Upper lobe of left lung (tissue), 6 donors: ENCODE data around the gene PNLIPRP2. TPM values are rescaled to one million over a fixed set of nuclear protein-coding genes. Genes with fewer than 3 reads are reported as not detected.

Source experiments
- ATAC-seq, 2 donors: fragments of 200-7000 bp; cut with Tn5 transposase; one replicate each; pipeline ENCODE4 v1.9.1; 2022; ENCODE audit warnings: mild to moderate bottlenecking in 2 of 2, moderate library complexity in 2 of 2; ENCODE audit not compliant: low FRiP score in 2 of 2
- DNase-seq, 2 donors: peaks; one replicate each; pipeline ENCODE4 v3.0.0-alpha.2; 2019 to 2020
- H3K27ac ChIP-seq, 4 donors: fragments of 200-600 bp; sonication (generic); one replicate each; pipeline ENCODE4 v1.5.1; 2016 to 2019
- H3K27me3 ChIP-seq, 4 donors: fragments of 200-600 bp; sonication (generic); one replicate each; pipeline ENCODE4 v1.5.1; 2017 to 2019
- H3K36me3 ChIP-seq, 4 donors: fragments of 200-600 bp; sonication (generic); one replicate each; pipeline ENCODE4 v1.5.1; 2016 to 2019
- H3K4me1 ChIP-seq, 4 donors: fragments of 200-600 bp; sonication (generic); one replicate each; pipeline ENCODE4 v1.5.1; 2018 to 2019
- H3K4me3 ChIP-seq, 4 donors: fragments of 200-600 bp; sonication (generic); one replicate each; pipeline ENCODE4 v1.5.1; 2017 to 2019; ENCODE audit warnings: mild to moderate bottlenecking in 2 of 4, moderate library complexity in 1 of 4
- H3K9me3 ChIP-seq, 4 donors: fragments of 200-600 bp; sonication (generic); one replicate each; pipeline ENCODE4 v1.5.1; 2018 to 2019
- EP300 ChIP-seq, 4 donors: sonication (generic); formaldehyde crosslinking; IDR thresholded peaks; one replicate each; pipeline ENCODE4 v1.5.1; 2017; ENCODE audit warnings: antibody characterized with exemption in 4 of 4, control low read depth in 2 of 4
- POLR2A ChIP-seq, 4 donors: fragments of 450-650 bp; IDR thresholded peaks; one replicate each; pipeline ENCODE4 v1.5.1; 2016 to 2017; ENCODE audit warnings: antibody characterized with exemption in 4 of 4, mild to moderate bottlenecking in 2 of 4
- POLR2AphosphoS5 ChIP-seq, 2 donors: sonication (generic); formaldehyde crosslinking; IDR thresholded peaks; one replicate each; pipeline ENCODE4 v1.5.1; 2017; ENCODE audit warnings: antibody characterized with exemption in 2 of 2
- WGBS, 2 donors: methylation state at CpG; one replicate each; pipeline ENCODE4 v1.1.5; 2017 to 2018; 5-methylcytosine and 5-hydroxymethylcytosine counted together
- total RNA-seq, 6 donors: library from RNA; depleted of rRNA in 4 of 6; stranded (reverse); fragments of >200 nt in 4 of 6; gene quantifications; one replicate each; pipeline versions ENCODE4 v1.1.0 to v1.2.1, GENCODE V29; 2016 to 2021
- TF ChIP-seq, protein P1 (sequence below), 6 experiments: fragments of 450-650 bp in 4 of 6; fragments of 200-600 bp in 2 of 6; sonication (generic) in 2 of 6; IDR thresholded peaks; one replicate each; pipeline ENCODE4 v1.5.1; 2016 to 2019; ENCODE audit warnings: antibody characterized with exemption in 6 of 6
- donor health status: DM: no; HTN: no; CAD: no; lungs with moderate emphysema.
- donor health status: DM: no; HTN: yes; CAD: no; lungs with severe emphysema.

The PNLIPRP2 gene
- total RNA-seq, 6 donors from 2014 or later: 0.49 to 0.88 TPM; not detected in 4

GRCh38 chr10:116664631-116665030 lies 43.9 kb downstream of the PNLIPRP2 start:
- 60 to 95% methylated on average over 1 to 5 of the region's 5 CpGs for WGBS, 2 donors
- no peaks in the 10 kb centered on the region for H3K36me3 ChIP-seq
- H3K27me3 ChIP-seq: peaks cover 0 to under 1% (median 0%) of the 10 kb centered on the region in 4 donors
- DNase-seq (no peak), ATAC-seq (no peak)
- no peak overlapping the region for H3K27ac ChIP-seq
- no peaks in the 10 kb centered on the region for H3K9me3 ChIP-seq
- TF ChIP-seq, protein P1, sequence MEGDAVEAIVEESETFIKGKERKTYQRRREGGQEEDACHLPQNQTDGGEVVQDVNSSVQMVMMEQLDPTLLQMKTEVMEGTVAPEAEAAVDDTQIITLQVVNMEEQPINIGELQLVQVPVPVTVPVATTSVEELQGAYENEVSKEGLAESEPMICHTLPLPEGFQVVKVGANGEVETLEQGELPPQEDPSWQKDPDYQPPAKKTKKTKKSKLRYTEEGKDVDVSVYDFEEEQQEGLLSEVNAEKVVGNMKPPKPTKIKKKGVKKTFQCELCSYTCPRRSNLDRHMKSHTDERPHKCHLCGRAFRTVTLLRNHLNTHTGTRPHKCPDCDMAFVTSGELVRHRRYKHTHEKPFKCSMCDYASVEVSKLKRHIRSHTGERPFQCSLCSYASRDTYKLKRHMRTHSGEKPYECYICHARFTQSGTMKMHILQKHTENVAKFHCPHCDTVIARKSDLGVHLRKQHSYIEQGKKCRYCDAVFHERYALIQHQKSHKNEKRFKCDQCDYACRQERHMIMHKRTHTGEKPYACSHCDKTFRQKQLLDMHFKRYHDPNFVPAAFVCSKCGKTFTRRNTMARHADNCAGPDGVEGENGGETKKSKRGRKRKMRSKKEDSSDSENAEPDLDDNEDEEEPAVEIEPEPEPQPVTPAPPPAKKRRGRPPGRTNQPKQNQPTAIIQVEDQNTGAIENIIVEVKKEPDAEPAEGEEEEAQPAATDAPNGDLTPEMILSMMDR (IDR thresholded peaks at IDR 0.05): no peak
- TF ChIP-seq EP300 (IDR thresholded peaks at IDR 0.05) (no peak), POLR2AphosphoS5 (IDR thresholded peaks at IDR 0.05) (no peak), POLR2A (IDR thresholded peaks at IDR 0.05) (no peak)
- H3K4me3 ChIP-seq: no peak overlapping the region
- H3K4me1 ChIP-seq: peaks cover 0 to under 1% (median 0%) of the 10 kb centered on the region in 4 donors

DNA sequence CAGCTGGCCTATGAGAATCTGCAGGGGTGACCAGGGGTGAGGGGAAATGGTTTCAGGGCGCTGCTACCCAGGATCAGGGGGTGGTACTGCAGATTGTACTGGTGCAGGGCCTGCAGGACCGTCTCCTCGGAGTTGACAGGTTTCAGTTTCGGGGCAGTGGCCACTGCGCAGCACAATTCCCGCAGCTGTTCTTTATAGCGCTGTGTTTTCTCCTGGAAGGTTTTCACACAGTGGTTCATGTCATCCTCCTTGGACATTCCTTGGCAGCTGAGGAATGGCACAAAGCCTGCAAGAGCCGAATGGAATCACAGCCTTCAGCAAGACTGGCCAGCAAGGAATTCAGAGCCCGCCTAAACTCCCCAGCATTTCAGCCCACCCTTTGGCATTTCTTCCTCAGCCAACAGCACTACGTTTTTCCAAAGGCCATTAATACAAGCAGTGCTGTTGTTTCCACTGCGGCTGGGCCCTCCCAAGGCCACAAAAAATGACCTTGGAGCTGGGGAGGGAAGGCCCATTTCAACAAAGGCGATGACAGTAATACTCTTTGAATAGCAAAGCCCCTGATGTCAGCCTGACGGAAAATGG lies 44.9 kb downstream of the PNLIPRP2 start:
- no peak for DNase-seq
- H3K4me1 ChIP-seq: peaks cover 0 to 9% (median 2%) of the 10 kb centered on the region in 4 donors
- no peak for TF ChIP-seq POLR2AphosphoS5 (IDR thresholded peaks at IDR 0.05)
- no peaks in the 10 kb centered on the region for H3K9me3 ChIP-seq
- 68 to 73% methylated on average over 13 of the region's 13 CpGs for WGBS, 2 donors
- no peaks in the 10 kb centered on the region for H3K36me3 ChIP-seq
- peak; percentile 16 to 73 for ATAC-seq
- peaks cover 0 to 7% (median 2%) of the 10 kb centered on the region in 4 donors for H3K27me3 ChIP-seq
- H3K4me3 ChIP-seq: peak overlapping the region in 1 of 4 donors; percentile 20
- H3K27ac ChIP-seq: no peak overlapping the region

- H3K9me3 ChIP-seq: no peaks in the 10 kb centered on the region
- no peak for DNase-seq
- no peak for TF ChIP-seq POLR2AphosphoS5 (IDR thresholded peaks at IDR 0.05)
- no peak for TF ChIP-seq EP300 (IDR thresholded peaks at IDR 0.05)
- 83% methylated on average over 3 of the region's 3 CpGs for whole genome bisulfite sequencing, 2 donors
- H3K27me3 ChIP-seq: peaks cover 0 to 7% (median 2%) of the 10 kb centered on the region in 4 donors
- H3K4me1 ChIP-seq: peaks cover 0 to 9% (median 2%) of the 10 kb centered on the region in 4 donors
- H3K27ac ChIP-seq: no peak overlapping the region
- H3K4me3 ChIP-seq: no peak overlapping the region
- no peak for ATAC-seq
- no peaks in the 10 kb centered on the region for H3K36me3 ChIP-seq
Observed at GRCh38 chr10:116667484-116667883, 46.7 kb downstream of the PNLIPRP2 start.

DNA sequence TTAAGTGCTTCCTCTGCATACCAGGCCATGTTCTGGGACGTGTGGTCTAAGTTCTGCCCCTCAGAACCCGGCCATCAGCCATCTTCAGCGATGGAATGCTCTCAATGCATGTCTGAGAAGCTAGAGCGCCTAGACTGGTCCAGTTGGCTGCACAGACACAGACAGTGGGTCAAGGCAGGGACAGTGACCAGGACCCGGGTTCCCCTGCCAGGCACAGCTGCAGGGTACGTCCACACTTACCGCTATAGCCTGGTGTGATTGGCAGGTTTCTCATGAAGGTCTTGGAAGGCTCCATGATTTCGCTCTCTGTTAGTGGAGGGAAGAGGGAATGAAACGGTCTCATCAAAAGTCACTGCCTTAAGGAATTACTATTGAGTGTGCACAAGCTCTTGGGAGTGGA lies 47.3 kb downstream of the PNLIPRP2 start:
- Histone ChIP-seq H3K9me3 (no peaks in the 10 kb centered on the region), H3K27ac (no peak overlapping the region), H3K4me1 (peaks cover 0 to 9% (median 2%) of the 10 kb centered on the region in 4 donors), H3K27me3 (peaks cover 0 to 7% (median 2%) of the 10 kb centered on the region in 4 donors), H3K4me3 (no peak overlapping the region), H3K36me3 (no peaks in the 10 kb centered on the region)
- DNase-seq (no peak), ATAC-seq (no peak)
- WGBS, 2 donors: 95 to 97% methylated on average over 7 to 9 of the region's 9 CpGs
- no peak for TF ChIP-seq POLR2A (IDR thresholded peaks at IDR 0.05)
- TF ChIP-seq, protein P1 (IDR thresholded peaks at IDR 0.05): no peak
- TF ChIP-seq POLR2AphosphoS5 (IDR thresholded peaks at IDR 0.05): no peak
- no peak for TF ChIP-seq EP300 (IDR thresholded peaks at IDR 0.05)

DNA sequence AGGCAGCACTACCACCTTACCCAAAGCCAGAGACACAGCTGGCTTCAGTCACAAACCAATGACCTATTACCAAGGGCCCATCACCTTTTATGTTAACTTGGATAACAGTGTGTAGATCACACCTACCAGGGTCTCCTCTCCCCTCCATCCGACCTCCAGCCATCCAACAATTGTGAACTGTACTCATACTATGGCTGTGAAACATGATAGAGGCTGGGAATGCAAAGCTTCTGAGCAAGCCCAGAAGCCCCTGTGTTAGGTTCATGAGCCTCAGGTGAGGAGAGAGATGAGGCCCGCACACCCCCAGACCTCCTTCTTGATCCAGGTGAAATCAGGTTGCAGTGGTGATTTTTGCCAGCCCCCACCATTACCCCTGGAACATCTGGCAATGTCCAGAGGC lies 47.7 kb downstream of the PNLIPRP2 start:
- 86 to 92% methylated on average over 2 of the region's 2 CpGs for whole genome bisulfite sequencing, 2 donors

More for the DNA sequence above, 47.7 kb downstream of the PNLIPRP2 start:
- TF ChIP-seq, protein P1 (IDR thresholded peaks at IDR 0.05): no peak
- TF ChIP-seq POLR2A (IDR thresholded peaks at IDR 0.05) (no peak), POLR2AphosphoS5 (IDR thresholded peaks at IDR 0.05) (no peak), EP300 (IDR thresholded peaks at IDR 0.05) (no peak)
- no peak overlapping the region for H3K27ac ChIP-seq
- peaks cover 0 to 7% (median 2%) of the 10 kb centered on the region in 4 donors for H3K27me3 ChIP-seq
- H3K9me3 ChIP-seq: no peaks in the 10 kb centered on the region
- ATAC-seq (no peak), DNase-seq (no peak)
- H3K4me3 ChIP-seq: no peak overlapping the region
- H3K36me3 ChIP-seq: no peaks in the 10 kb centered on the region
- peaks cover 0 to 9% (median 2%) of the 10 kb centered on the region in 4 donors for H3K4me1 ChIP-seq
